ENCODE measurements around the gene INPP5D.

DNA sequence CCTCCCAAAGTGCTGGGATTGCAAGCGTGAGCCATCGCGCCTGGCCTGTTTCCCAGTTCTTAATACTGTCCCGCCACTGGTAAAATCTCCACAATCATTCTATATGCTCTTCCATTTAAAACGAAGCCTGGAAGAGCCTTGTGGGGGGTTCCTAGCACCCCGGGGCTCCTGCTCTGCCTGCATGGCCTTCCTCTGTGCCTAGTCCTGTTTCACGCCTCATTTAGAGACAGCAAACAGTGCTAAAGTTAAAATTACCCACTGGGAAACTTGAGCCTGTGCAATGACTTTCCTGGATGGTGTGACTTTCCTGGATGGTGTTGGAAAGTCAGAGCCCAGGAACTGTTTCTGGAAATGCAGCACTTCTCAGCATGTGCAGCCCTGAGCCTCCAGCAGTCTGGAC lies 55.0 kb downstream of the INPP5D start:
- TF ChIP-seq, protein P1, sequence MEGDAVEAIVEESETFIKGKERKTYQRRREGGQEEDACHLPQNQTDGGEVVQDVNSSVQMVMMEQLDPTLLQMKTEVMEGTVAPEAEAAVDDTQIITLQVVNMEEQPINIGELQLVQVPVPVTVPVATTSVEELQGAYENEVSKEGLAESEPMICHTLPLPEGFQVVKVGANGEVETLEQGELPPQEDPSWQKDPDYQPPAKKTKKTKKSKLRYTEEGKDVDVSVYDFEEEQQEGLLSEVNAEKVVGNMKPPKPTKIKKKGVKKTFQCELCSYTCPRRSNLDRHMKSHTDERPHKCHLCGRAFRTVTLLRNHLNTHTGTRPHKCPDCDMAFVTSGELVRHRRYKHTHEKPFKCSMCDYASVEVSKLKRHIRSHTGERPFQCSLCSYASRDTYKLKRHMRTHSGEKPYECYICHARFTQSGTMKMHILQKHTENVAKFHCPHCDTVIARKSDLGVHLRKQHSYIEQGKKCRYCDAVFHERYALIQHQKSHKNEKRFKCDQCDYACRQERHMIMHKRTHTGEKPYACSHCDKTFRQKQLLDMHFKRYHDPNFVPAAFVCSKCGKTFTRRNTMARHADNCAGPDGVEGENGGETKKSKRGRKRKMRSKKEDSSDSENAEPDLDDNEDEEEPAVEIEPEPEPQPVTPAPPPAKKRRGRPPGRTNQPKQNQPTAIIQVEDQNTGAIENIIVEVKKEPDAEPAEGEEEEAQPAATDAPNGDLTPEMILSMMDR (IDR thresholded peaks at IDR 0.05; ENCODE audit: extremely low read depth in 1 of 2, insufficient read depth in 1 of 2, low read depth in 1 of 2, low read length in 2 of 2): no peak
- TF ChIP-seq, protein P2, sequence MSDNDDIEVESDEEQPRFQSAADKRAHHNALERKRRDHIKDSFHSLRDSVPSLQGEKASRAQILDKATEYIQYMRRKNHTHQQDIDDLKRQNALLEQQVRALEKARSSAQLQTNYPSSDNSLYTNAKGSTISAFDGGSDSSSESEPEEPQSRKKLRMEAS (IDR thresholded peaks at IDR 0.05; ENCODE audit: insufficient read depth, insufficient read length): no peak
- TF ChIP-seq POLR2AphosphoS5 (IDR thresholded peaks at IDR 0.05; ENCODE audit: insufficient read depth, low read depth, low read length) (no peak), POLR2A (IDR thresholded peaks at IDR 0.05; ENCODE audit: low read depth, low read length) (no peak), EZH2 (IDR thresholded peaks at IDR 0.05; ENCODE audit: borderline replicate concordance, low read depth, low read length, severe bottlenecking) (no peak)

All from endothelial cell of umbilical vein (primary cell).